COLO668 (cell line): ENCODE data around the gene PRTFDC1.

Experiments
- DNase-seq: peaks from one replicate; lab custom pipeline; 2025; ENCODE audit not compliant: unreplicated experiment; lab: John Stamatoyannopoulos, UW

PRTFDC1 gene

GRCh38 chr10:24882047-24882698 lies 70.2 kb downstream of the PRTFDC1 start:
- no peak for DNase-seq

GRCh38 chr10:24879861-24880260 lies 72.5 kb downstream of the PRTFDC1 start:
- DNase-seq, result no peak

- DNase-seq, result no peak
These were observed 78.3 kb downstream of the PRTFDC1 start for GRCh38 chr10:24874133-24874532.

- DNase-seq, result no peak
These were observed 79.1 kb downstream of the PRTFDC1 start for GRCh38 chr10:24873281-24873683.

GRCh38 chr10:24872790-24873182 lies 79.6 kb downstream of the PRTFDC1 start:
- no peak for DNase-seq

GRCh38 chr10:24872049-24872789 lies 80.2 kb downstream of the PRTFDC1 start:
- no peak for DNase-seq

- DNase-seq, result no peak
These were observed 81.1 kb downstream of the PRTFDC1 start for GRCh38 chr10:24871011-24871935.

GRCh38 chr10:24869354-24870015 lies 82.9 kb downstream of the PRTFDC1 start:
- DNase-seq, result no peak

GRCh38 chr10:24866604-24867583 lies 85.5 kb downstream of the PRTFDC1 start:
- DNase-seq, result no peak

- DNase-seq, result no peak
These were observed 86.6 kb downstream of the PRTFDC1 start for GRCh38 chr10:24865783-24866182.

GRCh38 chr10:24862589-24862988 lies 89.8 kb downstream of the PRTFDC1 start:
- DNase-seq, result no peak

- no peak for DNase-seq
These were observed 93.8 kb downstream of the PRTFDC1 start for GRCh38 chr10:24858288-24859270.

GRCh38 chr10:24857031-24857725 lies 95.2 kb downstream of the PRTFDC1 start:
- no peak for DNase-seq

GRCh38 chr10:24854256-24854655 lies 98.2 kb downstream of the PRTFDC1 start:
- DNase-seq, result no peak

- no peak for DNase-seq
These were observed 98.7 kb downstream of the PRTFDC1 start for GRCh38 chr10:24853661-24854060.

- DNase-seq, result peak; percentile 51
These were observed 100.8 kb downstream of the PRTFDC1 start for GRCh38 chr10:24851629-24852028.

GRCh38 chr10:24850727-24851296 lies 101.6 kb downstream of the PRTFDC1 start:
- no peak for DNase-seq
